Limb (tissue), 2 donors: ENCODE measurements around the gene PDXDC1.
"Not testable (repeated sequence)": the region's sequence is repeated elsewhere in the genome, so short reads cannot be mapped to it uniquely, and the experiment has no call there.

Experiments
- DNase-seq, 2 donors: peaks; one replicate each; pipeline ENCODE4 v3.0.0-alpha.2; 2016; ENCODE audit errors: extremely low spot score in 2 of 2

Gene PDXDC1

DNA sequence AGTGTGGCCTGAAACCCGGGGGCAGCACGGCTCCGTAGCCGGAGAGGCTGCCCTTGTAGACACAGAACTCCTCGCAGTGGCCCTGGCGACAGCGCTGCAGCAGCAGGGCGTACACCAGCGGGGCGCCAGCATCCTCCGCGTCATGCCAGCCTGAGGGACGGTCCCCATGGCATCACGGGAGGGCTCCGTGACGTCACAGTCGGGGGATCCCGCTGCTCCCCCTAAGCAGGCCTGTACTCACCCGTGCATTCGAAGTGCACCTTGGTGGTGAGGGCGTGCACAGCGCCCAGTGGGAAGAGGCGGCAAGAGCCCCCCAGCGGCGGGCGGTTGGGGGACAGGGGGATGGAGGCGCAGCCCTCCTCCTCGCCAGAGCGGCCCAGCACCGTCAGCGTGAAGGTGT lies 158.7 kb downstream of the PDXDC1 start:
- DNase-seq = not testable (repeated sequence)

DNA sequence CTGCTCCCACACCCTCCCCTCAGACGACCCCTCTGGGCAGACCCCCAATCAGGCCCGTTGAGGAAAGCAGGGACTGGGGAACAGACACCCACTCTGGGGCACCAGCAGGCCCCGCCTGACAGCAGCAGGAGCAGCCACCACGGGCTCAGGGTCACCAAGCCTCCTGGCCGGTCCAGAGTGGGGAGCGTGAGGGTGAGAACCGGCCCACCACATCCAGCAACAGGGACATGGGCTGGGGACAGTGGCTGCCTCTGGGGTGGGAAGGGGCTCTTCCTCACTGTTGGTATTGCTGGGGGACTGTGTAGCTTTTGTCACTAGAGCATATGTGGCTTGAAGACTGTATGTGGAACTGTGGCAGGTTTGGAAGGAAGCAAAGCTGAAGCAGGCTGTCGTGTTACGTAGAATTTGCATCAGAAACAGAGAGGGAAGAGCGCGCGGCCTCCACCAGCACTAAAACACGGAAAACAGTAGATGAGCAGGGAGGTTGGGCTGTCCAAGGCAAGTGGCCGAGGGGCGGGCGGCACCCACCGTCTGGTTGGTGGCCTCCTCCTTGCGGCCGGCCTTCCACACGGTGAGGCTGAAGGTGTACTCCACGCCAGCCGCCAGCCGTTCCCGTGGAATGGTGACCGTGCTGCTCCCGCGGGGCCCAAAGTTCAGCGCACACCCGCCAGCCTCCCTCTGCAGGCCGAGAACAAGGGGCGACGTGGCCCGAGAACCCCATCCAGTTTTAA lies 160.1 kb downstream of the PDXDC1 start:
- not testable (repeated sequence) for DNase-seq

DNA sequence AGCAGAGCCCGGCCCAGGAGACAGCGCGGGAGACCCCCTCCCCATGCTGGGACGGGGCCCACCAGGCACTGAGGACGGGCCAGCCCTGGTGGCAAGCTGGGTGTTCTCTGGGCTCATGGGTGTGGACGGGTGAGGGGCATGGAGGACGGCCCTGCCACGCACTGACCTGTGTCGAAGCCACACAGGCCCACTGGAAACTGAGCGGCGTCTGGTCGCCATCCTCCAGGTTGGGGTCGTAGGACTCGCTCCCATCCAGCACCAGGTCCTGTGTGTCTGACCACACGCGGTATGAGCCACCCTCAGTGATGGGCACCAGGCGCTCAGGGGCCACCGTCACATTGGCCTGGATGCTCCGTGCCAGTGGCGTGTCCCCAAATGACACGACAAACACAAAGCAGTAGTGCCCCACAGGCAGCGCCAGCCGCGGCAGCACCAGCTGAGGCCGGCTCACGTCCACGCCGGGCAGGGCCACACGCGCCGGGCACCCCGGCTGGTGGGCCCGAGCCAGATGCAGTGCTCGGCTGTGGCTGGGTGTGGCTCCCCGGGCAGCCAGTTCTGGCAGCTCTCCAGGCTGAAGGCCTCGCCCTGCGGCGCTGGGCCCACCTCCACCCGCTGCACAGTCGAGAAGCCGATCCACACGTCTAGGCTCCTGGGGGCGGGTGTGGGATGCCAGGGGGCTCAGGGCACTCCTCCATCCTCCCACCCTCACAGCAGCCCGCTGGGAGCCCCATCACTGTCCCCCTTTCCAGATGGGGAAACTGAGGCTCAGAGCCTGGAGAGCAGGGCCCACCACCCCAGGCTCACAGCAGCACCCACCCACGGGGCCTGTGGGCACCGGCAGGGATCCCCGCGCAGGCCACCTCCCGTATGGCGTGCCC lies 160.9 kb downstream of the PDXDC1 start:
- peak in 1 of 2 donors; percentile 18 for DNase-seq

DNA sequence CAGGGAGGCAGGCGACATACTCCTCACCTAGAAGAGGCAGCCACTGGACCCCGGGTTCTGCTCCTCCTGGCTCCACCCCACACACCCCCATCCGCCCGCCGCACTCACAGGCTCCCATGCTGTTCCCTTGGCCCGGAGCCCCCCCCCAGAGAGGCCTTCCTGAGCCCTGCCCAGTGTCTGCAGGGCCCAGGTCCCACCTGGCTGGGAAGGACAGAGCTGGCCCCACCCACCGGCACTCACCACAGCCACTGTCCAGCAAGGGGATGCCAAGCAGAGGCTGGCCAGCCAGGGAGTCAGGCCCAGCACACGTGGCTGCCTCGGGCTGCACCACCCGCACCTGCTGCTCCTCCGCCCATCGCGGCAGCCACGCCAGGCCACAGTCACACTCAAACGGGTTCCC lies 162.7 kb downstream of the PDXDC1 start:
- not testable (repeated sequence) for DNase-seq

DNA sequence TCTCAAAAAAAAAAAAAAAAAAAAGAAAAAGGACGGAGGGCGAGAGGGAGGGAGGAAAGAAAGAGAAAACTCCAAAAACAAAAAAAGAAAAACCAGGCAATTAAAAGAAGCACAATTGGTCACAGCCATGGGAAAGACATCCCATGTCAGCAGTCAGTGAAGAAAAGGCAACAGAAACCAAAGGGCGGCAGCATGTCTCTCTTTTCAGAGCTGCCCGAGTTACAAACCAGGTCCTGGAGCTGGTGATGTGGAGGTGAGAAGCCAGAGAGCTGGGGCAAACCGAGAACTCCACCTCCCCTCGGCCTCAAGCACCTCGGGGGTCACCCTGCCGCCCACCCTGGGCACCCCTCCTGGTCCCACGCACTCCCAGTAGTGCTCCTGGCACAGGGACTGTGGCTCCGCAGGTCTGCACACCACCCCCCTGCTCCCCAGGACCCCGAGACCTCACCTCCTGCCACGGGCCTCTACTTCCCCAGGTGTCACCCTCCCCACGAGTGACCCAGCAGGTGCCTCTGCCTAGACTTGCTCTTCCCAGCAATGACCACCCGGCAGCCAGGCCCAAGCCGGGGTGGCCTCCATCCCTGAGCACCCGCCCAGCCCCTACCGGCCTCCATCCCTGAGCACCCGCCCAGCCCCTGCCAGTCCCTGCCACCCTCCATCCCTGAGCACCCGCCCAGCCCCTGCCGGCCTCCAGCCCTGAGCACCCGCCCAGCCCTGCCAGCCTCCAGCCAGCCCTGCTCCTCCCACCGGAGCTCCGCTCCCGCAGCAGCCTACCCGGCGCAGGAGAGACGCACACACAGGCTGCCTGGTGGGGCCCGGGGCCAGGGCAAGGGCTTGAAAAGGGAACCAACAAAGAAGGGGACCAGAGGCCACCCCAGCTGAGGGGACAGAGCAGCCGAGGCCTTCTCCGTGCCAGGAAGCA lies 165.9 kb downstream of the PDXDC1 start:
- peak in 1 of 2 donors; percentile 31 for DNase-seq

DNA sequence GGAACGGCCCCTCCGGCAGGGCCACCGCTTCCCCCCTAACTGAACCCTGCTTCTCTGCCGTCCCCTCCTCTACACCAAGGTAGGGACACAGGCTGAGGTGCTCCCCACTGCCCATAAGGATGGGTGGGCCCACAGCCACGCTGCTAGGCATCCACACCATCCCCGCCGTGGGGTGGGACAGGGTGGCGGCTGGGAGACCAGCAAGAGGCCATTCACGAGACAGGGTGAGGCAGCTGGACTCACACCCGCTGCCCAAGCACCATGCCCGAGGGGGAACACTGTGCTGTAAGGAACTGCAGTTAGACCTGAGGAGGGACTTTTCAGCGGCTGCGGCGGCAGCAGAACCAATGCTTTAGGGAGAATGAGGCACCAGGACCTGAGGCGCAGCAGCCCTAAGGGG lies 166.8 kb downstream of the PDXDC1 start:
- peak in 1 of 2 donors; percentile 28 for DNase-seq

DNA sequence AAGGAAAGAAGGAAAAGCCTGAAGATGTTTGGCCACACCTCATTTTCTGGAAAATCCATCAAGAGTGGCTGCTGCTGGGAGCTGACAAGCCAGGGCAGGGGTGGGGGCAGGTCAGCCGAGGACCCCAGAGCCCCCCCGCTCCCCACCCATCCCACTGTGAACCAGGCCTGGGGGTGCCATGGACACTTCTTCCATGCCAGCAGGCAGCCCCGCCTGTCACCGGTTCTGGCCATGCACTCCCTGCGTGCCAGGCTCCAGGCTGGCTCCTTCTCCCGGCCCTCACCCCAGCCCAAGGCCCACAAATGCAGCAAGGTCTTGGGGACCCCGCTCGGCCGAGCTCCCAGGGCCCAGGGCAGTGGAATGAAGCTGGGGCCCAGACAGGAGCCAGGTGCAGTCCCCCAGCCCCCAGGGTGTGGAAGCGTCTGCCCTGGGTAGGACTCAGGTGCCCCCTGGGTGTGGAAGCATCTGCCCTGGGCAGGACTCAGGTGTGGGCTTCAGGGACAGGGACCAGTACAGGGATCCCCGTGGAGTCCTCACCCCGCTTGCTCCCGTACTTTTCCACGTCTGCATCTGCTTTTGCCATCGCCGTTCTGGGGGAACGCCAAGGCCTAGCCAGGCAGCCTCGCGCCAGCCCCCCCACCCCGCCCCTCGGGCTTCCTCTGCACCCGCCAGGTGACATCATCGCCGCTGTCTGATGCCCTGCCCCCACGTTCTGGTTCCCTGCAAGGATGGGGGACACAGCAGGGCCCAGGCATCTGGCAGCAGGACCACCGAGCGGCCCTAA lies 167.5 kb downstream of the PDXDC1 start:
- DNase-seq = peak in 1 of 2 donors; percentile 23

DNA sequence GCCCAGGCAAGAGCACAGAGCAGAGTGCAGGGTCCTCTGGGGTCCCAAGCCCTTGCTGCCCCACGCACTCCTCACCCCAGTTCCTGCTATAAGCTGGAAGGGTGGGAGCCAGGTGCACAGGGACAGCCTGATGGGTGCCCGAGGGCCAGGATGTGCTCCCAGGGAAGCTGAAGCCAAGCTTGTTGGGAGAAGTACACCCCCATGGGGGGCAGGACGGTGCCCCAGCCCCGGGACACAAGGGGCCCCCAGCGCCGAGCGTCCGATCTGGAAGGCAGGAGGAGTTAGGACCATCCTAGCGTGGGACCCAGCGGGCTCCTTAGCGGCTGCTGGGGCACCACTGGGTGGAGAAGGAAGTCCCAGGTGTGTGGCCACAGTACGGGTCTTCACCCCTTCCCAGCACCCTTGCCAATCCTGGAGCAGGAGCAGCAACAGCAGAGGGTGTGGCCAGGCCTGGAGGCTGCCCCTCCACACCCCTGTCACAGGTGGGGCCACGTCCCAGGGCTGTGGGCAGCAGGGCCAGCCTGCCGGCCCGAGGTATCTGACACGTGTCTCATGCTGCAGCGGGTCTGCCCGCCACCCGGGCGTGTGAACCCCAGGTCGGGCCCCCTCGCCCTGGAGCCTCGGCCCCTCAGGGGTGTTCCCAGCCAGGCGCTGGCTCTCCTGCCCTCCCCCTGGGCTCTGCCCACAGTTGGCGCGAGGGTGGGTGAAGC lies 168.2 kb downstream of the PDXDC1 start:
- DNase-seq = peak in 1 of 2 donors; percentile 19

DNA sequence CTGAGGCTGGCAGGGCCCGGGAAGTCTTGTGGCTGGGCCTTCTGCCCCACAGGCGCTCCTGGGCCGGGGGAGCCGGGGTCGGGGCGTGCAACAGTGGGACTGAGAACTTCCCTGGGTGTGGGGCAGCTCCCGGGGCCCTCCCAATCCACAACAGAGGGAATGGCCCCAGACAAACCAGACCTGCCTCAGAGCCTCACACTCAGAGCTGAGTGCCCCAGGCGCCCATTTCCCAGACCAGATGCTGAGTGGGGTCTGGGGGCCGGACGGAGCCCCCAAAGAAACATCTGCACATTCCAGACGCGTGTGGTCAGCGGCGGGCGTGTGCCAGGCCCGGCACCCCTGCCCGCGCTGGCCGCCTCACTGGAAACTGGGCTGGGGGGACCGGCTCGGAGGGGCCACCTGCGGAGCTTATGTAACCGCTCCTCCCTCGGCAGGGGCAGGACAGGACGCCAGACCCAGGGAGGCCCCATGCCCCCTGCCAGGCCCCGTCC lies 168.8 kb downstream of the PDXDC1 start:
- peak in 1 of 2 donors; percentile 57 for DNase-seq

DNA sequence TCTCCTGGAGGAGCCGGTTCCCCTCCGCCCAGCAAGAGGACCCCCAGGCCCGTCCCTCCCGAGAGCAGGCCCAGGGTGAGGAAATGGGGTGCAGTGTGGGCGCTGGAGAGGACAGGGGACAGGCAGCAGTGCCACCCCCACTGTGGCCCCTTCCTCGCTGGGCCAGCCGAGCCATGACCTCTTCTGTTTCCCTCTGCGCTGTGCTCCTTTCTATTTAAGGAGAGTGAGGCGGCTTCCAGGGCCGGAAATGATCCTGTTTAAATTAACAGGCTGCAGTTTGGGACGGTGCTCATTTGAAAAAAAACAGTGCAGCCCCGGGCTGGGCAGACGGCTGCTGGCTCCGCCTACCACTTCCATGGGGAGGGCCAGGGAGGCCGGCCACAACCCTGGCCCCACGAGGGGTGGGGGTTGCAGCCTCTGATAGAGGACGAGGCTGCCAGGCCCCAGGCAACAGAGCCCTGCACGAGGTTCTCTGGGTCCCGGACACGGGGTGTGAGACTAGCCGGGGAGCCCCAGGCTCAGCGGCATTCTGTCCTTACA lies 169.3 kb downstream of the PDXDC1 start:
- peak; percentile 18 to 66 for DNase-seq

DNA sequence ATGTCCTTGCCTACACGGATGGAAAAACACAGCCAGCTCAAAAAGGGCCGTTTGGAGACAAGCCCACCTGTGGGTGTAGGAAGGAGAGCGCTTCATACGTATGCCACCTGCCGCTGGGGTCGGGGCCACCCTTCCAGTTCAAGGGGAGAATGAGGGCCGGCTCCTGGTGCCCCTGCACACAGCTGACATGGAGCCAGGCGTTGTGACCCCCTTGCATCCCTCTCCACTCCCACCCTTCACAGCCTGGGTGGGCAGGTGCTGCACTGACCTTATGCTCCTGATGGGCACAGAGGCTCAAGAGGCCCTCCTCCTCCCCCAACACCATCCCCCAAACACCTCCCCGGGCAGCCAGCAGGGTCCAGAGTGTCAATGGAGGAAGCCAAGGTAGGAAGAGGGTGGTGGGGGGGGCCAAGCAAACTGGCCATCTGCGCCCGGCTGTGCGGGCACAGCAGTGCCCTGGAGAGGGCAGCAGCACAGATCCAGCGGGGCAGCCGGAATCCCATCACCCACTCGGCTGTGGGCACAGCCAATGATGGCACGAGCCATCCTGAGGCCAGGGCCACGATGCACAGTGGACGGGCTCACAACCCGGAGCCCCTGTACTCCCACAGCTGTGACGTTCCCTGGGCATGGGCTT lies 170.1 kb downstream of the PDXDC1 start:
- peak in 1 of 2 donors; percentile 39 for DNase-seq

DNA sequence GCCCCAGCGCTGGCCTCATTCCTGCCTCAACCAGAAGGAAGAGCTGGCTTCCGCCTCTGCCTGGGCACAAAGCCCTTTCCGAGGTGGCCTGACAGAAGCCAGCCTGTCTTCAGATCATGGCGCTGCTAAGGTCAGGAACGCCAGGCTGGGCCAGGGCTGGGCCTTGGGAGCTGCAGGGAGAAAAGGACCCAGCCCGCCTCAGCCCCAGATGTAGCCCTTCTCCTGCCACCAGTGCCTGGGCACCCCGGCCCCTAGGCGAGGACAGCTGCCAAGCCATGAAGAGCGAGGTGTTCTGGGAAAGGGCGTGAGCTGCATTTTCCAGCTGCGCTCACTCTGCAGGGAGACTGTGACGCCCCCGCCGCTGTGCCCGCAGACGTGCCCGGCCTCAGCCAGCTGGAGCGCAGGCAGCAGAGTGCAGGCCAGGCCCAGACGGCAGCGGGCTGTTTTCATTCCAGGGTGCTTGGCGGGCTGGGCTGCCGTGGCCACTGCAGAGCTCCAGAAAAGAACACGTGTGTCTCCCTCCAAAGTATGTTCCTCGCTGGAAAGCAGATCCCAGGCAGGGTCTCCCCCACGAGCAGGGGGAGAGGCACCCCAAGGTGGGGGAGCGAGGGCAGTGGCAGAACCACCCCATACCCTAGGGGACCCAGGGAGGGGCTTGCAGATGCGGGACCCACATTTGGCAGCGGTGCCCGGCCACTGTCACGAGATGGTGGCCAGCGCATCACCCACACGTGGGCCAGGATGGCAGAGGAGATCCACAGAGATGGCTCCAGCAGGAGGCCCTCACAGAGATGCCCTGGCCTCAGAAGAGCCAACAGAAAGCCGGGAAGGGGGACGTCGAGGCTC lies 170.8 kb downstream of the PDXDC1 start:
- DNase-seq = peak in 1 of 2 donors; percentile 52

DNA sequence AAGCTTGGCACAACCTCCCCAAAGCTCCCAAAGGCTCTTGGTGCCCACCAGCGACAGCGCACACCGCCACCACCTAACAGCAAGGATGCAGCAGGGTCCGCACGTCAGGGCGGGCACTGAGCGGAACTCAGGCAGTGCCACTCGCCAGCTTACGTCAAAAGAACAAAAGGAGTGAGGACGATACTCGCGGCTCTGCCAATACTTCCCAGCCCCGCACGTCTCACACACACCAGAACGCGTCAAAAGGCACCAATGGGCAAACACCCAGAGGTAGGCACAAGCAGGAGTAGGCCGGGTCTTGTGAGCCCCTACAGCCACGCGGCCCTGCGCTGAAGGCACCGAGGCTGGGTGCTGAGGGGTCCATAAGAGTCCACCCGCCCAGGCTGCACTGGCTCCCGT lies 171.4 kb downstream of the PDXDC1 start:
- DNase-seq = peak in 1 of 2 donors; percentile 24

DNA sequence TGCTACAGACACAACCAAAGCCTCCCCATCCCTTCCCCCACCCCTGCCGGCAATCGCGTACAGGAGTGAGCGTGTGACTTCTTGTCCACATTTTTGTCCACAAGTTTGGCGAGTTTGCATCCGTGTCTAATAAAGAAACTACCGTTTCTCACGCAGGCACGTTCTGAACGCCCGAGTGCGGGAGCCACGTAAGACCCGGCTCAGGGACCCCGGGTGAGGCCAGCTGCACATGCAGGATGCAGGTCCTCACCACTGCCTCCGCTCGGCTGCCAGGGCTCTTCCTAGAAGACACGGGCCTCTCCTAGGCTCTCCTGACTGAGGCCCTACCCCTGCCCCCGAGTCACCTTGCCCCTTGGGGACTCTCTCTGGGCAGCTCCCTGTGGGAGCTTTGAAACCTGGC lies 174.0 kb downstream of the PDXDC1 start:
- peak in 1 of 2 donors; percentile 14 for DNase-seq

DNA sequence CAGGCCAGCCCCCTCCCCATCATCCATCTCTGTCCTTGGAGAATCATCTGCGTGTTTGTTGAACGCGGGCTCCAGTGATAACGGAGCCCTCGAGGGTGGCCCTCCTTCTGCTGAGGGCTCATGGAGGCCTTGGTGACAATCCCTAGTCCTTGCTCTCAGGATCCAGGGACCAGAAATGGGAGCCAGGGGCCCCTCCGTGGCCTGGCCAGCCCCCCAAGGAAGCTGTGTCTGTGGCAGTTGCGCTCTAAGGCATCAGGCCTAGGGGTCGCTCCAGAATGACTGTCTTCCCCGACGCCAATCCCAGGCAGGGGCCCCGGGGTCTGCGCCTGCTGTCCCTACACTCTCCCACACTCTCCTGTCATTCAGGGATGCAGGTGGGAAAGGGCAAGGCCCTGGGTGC lies 174.4 kb downstream of the PDXDC1 start:
- DNase-seq = not testable (repeated sequence)

DNA sequence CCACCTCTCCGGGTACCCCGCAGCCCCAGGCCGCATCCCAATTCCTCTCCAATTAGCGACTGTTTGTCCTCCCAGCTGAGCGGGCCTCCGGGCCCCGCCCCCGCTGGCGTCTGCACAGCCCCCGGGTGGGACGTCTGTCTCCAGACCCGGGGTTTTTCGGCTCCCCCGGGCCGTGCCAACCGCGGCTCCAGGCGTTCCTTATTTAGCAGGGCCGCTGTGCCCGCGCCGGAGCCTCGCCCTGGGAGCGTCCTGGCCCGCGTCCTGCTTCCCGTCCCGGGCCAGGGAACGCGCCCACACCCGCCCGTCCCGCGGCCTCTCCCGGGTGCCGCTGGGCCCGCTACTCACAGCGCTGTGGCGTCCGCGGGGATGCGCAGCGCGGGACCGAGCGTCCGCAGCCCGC lies 179.2 kb downstream of the PDXDC1 start:
- peak in 1 of 2 donors; percentile 66 for DNase-seq

DNA sequence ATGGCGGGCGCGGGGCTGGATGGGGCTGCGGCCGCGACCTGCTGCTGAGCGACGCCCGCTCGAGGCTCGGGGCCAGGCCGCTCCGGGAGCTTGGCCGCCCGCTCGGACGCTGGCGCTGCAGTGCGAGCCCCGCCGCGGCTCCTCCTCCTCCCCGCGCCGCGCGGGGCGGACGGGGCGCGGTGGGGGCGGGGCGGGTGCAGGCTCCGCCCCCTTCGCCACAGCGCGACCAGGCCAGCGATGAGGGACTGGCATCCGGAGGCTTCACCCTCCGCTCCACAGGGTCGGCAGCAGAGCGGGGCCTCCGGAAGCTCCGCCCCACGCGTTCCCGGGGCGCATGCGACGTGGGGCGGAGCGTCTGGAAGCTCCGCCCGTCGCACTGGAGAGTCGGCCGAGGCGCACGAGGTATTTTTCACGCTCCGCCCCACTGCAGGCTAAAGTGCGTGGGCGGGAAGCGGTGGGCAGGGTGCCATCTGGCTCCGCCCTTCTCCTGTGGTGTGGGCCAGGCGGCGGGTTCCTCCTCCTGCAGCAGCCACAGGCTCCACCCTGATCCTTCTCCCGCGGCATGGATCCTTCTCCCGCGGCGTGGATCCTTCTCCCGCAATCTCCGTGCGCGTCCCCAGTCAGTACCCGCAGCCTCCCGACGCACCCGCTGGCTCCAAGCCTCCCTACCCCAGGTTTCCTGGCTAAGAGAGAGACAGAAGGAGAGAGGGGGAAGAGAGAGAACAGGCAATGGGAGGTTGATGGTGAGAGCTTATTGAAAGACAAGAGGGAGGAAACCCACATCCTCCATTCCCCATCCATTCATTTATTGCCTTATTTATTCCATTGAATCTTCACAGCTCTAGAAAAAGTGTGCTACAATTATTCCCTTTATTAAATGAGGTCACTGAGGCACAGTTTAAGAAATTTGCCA lies 180.1 kb downstream of the PDXDC1 start:
- DNase-seq = peak; percentile 73 to 90
